LNCAP (cell line): ENCODE measurements around the gene RPL29.

Source experiments
- TF ChIP-seq, protein P1 (sequence below): fragments of 450-650 bp; IDR thresholded peaks from 2 replicates; pipeline ENCODE4 v1.5.1; 2017; ENCODE audit warnings: mild to moderate bottlenecking

RPL29 gene

GRCh38 chr3:52023860-52024764, 28.4 kb upstream of the RPL29 start:
- TF ChIP-seq, protein P1, sequence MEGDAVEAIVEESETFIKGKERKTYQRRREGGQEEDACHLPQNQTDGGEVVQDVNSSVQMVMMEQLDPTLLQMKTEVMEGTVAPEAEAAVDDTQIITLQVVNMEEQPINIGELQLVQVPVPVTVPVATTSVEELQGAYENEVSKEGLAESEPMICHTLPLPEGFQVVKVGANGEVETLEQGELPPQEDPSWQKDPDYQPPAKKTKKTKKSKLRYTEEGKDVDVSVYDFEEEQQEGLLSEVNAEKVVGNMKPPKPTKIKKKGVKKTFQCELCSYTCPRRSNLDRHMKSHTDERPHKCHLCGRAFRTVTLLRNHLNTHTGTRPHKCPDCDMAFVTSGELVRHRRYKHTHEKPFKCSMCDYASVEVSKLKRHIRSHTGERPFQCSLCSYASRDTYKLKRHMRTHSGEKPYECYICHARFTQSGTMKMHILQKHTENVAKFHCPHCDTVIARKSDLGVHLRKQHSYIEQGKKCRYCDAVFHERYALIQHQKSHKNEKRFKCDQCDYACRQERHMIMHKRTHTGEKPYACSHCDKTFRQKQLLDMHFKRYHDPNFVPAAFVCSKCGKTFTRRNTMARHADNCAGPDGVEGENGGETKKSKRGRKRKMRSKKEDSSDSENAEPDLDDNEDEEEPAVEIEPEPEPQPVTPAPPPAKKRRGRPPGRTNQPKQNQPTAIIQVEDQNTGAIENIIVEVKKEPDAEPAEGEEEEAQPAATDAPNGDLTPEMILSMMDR = no peak

DNA sequence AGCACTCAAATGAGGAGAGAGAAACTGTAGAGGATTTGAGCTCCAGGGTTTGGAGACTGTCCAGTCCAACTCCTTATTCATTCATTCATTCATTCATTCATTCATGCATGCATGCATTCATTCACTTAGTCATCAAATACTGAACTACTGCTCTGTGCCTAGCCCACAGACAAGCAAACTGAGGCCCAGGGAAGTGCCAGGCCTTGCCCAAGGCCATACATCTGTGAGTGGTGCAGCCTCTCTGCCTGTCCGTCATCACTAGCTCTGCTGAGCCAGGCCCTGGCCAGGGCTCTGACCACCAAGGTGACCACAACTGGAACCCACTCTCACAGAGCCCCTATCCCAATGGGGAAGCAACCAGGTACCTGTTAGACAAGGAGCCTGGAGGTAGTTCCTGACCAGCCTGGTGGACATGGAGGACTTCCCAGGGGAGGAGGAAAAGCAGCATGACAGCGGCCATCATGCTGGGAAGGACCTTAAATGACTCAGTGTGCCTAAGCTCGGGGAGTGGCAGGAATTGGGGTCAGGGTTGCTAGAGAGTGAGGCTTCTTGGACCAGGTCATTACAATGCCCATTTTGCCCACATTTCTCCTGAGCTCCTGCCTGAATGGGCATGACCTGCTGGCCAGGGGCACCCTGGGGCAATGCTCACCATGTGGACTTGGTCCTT, 27.5 kb upstream of the RPL29 start:
- TF ChIP-seq, protein P1 = no peak

DNA sequence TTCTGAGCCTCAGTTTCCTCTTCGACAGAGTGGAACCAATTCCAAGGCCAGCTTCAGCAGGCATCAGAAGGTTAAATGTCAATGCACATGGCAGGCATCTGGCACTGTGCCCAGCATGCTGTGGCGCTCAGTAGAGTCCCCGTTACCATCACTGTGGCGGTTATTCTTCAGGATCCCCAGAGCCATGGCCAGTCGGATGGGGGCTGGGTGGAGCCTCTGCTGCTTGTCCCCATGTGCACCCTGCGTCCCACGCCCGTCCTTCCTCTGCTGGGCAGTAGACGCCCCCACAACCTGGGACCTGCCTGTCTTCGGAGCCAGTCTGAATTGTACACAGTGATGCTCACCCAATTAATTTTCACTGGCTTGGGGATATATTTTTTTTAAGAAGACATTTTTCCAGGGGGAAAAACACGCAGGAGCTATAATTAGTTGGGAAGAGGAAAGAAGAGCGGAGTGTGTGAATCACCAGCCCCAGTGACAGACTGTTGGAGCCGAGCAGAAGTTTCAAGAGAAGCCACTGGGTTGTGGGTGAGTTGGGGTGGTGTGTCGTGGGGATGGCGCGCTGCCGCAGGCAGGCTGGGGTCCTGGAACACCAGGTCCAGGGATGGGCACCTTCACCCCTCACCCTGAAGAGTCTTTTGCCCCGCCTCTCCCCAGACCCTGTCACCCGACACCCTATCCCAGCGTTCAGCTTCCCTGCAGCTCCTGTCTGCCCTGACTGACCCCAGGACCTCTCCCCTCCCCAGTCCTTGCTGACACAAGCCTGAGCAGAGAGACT, 26.8 kb upstream of the RPL29 start:
- TF ChIP-seq, protein P1 = no peak

- TF ChIP-seq, protein P1 = no peak
Measured at GRCh38 chr3:52021489-52022268, 26.0 kb upstream of the RPL29 start.

- TF ChIP-seq, protein P1 = no peak
Measured at GRCh38 chr3:52020796-52021195, 25.1 kb upstream of the RPL29 start.

- TF ChIP-seq, protein P1 = no peak
Measured at GRCh38 chr3:52019352-52020080, 23.8 kb upstream of the RPL29 start.
